RPMI7951 (cell line): ENCODE data around the gene TRIM75. TPM values are rescaled to one million over a fixed set of nuclear protein-coding genes. Genes with fewer than 3 reads are reported as not detected.
"Not testable (repeated sequence)": the region's sequence is repeated elsewhere in the genome, so short reads cannot be mapped to it uniquely, and the experiment has no call there.

ENCODE experiments used
- DNase-seq: peaks from one replicate; pipeline ENCODE4 v3.0.0-alpha.2; 2012; ENCODE audit warnings: low read depth
- total RNA-seq: library from RNA; depleted of rRNA; stranded (reverse); fragments of >200 nt; shearing (Covaris generic); gene quantifications from 2 replicates; pipeline ENCODE4 v1.2.3, GENCODE V29; 2014; rRNA removed

TRIM75 gene
- total RNA-seq, 1 experiment from 2014 or later: not detected

- no peak for DNase-seq
These were observed 23.4 kb downstream of the TRIM75 start for GRCh38 chr4:165077034-165077578.

- DNase-seq: peak; percentile 1
These were observed 25.8 kb downstream of the TRIM75 start for GRCh38 chr4:165079476-165079875.

GRCh38 chr4:165084787-165085186 lies 31.1 kb downstream of the TRIM75 start:
- not testable (repeated sequence) for DNase-seq

GRCh38 chr4:165085946-165086345 lies 32.3 kb downstream of the TRIM75 start:
- DNase-seq: no peak

- no peak for DNase-seq
These were observed 34.7 kb downstream of the TRIM75 start for GRCh38 chr4:165088366-165088765.

GRCh38 chr4:165092187-165092586 lies 38.5 kb downstream of the TRIM75 start:
- DNase-seq: not testable (repeated sequence)

GRCh38 chr4:165094873-165095272 lies 41.2 kb downstream of the TRIM75 start:
- DNase-seq: no peak

GRCh38 chr4:165095291-165095690 lies 41.6 kb downstream of the TRIM75 start:
- no peak for DNase-seq

GRCh38 chr4:165096776-165097175 lies 43.1 kb downstream of the TRIM75 start:
- DNase-seq: peak; percentile 21

GRCh38 chr4:165101641-165102040 lies 48.0 kb downstream of the TRIM75 start:
- no peak for DNase-seq

GRCh38 chr4:165106518-165106917 lies 52.9 kb downstream of the TRIM75 start:
- DNase-seq: no peak

Other genes with a start within 250 kb of the TRIM75 start
- not detected in 2 replicates for gene APELA, start 176.7 kb upstream of the TRIM75 start, total RNA-seq
- 0.20 TPM in 1 of 2 replicates, not detected in the other for gene TRIM61, start 76.2 kb upstream of the TRIM75 start, total RNA-seq
- gene TRIM60, start 21.9 kb upstream of the TRIM75 start, total RNA-seq: not detected in 2 replicates
- 3.0 and 4.1 TPM in 2 replicates for gene TMEM192, start 59.0 kb downstream of the TRIM75 start, total RNA-seq
- 13.0 and 14.2 TPM in 2 replicates for gene KLHL2, start 153.7 kb downstream of the TRIM75 start, total RNA-seq